SJSA1 (cell line): ENCODE data around the gene CD82. TPM values are rescaled to one million over a fixed set of nuclear protein-coding genes. Genes with fewer than 3 reads are reported as not detected.
A peak's percentile ranks its signal among the peaks of the same experiment; 100 is the strongest.

Source experiments
- DNase-seq, 2 experiments: peaks; one replicate each; pipeline ENCODE4 v3.0.0-alpha.2; 2015 to 2020; ENCODE audit warnings: low spot score in 2 of 2, low read depth in 1 of 2
- H3K27ac ChIP-seq: fragments of 250-450 bp; sonication (Bioruptor Pico); 2 replicates; pipeline ENCODE4 v1.5.1; 2020; ENCODE audit warnings: mild to moderate bottlenecking, moderate library complexity
- H3K27me3 ChIP-seq: fragments of 250-450 bp; sonication (Bioruptor Pico); replicated peaks from 2 replicates; pipeline ENCODE4 v1.5.1; 2020; ENCODE audit warnings: mild to moderate bottlenecking, moderate library complexity
- H3K36me3 ChIP-seq: fragments of 250-450 bp; sonication (Bioruptor Pico); 2 replicates; pipeline ENCODE4 v1.5.1; 2020; ENCODE audit warnings: mild to moderate bottlenecking
- H3K4me1 ChIP-seq: fragments of 250-450 bp; sonication (Bioruptor Pico); replicated peaks from 2 replicates; pipeline ENCODE4 v1.6.1; 2021; ENCODE audit warnings: mild to moderate bottlenecking
- H3K4me3 ChIP-seq: fragments of 250-450 bp; sonication (Bioruptor Pico); 2 replicates; pipeline ENCODE4 v1.5.1; 2020; ENCODE audit warnings: mild to moderate bottlenecking
- H3K9me3 ChIP-seq: fragments of 250-450 bp; sonication (Bioruptor Pico); replicated peaks from 2 replicates; pipeline ENCODE4 v1.5.1; 2020; ENCODE audit warnings: mild to moderate bottlenecking
- total RNA-seq: library from RNA; depleted of rRNA; stranded (reverse); fragments of >200 nt; shearing (Covaris generic); gene quantifications from 2 replicates; pipeline ENCODE4 v1.2.3, GENCODE V29; 2014

The CD82 gene
- total RNA-seq, 1 experiment from 2014 or later = 15.5 TPM

DNA sequence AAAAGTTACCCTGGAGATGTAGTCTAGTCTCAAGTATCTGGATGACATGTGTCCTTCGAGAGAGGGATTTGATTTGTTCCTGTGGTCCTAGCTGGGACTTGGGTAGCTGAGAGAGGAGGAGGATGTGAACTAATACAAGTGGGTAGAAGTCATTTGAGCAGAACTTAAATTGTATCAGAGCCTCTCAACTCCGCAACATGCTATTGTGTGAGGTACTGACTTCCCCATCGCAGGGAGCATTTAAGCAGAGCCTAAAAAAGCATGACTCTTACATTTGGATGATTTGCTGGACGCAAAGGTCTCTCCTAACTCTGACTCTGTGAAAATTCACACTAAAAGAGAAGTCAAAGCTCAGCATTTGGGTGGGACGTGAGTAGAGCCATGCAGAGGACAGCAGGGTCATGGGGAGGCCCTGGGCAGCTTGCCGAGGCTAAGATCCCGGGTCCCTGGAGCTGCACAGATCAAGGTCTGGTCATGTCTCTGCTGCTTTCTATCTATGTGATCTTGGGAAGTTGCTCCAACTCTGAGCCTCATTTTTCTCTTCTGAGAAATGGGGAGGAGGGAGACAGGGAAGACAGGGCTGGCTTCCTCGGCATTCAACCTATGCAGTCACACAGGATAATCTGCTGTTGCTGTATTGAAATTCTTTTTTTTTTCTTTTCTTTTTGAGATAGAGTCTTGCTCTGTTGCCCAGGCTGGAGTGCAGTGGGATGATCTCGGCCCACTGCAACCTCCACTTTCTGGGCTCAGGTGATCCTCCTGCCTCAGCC is 44.9 kb downstream of the CD82 start:
- Histone ChIP-seq H3K36me3 (no peaks in the 10 kb centered on the region), H3K27ac (no peak overlapping the region), H3K9me3 (no peaks in the 10 kb centered on the region), H3K4me3 (no peak overlapping the region), H3K27me3 (no peaks in the 10 kb centered on the region), H3K4me1 (peaks cover 21% of the 10 kb centered on the region)
- no peak for DNase-seq

DNA sequence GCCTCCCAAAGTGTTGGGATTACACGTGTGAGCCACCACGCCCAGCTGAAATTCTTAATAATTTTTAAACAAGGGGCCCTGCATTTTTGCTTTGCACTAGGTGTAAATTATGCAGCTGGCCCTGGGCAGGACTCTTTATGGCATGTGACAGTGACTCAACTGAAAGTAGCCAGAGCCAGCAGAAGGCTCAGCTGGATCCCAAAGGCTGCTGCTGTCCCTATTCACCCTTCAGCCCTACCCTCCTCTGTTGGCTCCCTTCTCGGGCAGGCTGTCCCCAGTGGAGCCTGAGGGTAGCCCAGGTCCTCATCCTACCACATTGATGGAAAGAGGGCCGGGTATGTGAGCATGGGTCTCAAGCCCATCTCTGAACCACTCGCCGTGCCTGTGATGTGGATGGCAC is 45.6 kb downstream of the CD82 start:
- Histone ChIP-seq H3K27ac (no peak overlapping the region), H3K36me3 (no peaks in the 10 kb centered on the region), H3K9me3 (no peaks in the 10 kb centered on the region), H3K4me1 (peaks cover 21% of the 10 kb centered on the region), H3K27me3 (no peaks in the 10 kb centered on the region), H3K4me3 (no peak overlapping the region)
- no peak for DNase-seq

DNA sequence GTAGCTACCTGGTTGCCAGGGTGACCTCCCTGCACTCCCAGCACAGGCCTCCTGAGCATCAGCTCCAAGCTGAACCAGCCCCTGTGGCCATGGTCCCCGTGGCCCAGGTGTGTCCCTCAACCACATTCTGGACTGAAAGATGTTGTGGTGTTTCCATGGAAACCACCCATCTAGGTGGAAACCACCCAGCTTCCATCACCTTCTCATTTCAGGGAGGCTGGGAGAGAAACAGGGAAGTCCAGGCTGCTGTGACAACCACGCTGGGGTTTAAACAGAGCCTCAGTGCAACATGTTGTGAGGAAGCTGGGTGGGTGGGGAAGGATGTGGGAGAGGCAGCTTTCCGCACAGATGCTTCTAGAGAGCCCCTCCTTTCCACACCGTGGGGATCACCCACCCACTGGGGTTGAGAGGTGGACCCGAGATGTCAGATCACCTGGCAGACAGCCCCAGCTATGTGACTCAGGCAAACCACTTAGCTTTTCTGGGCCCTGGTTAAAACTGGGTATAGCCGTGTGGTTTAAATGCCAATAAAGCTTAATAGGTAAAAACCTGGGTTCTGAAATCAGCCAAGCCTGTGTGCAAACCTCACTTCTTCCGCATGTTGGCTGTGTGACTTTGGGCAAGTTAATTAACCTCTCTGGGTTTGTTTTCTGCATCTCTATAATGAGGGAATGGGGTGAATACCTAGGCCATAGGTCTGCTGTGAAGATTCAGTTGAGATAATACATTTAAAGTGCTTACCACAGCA is 46.4 kb downstream of the CD82 start:
- H3K27ac ChIP-seq = no peak overlapping the region
- DNase-seq = no peak
- H3K4me3 ChIP-seq = no peak overlapping the region
- no peaks in the 10 kb centered on the region for H3K9me3 ChIP-seq
- no peaks in the 10 kb centered on the region for H3K27me3 ChIP-seq
- H3K36me3 ChIP-seq = no peaks in the 10 kb centered on the region
- H3K4me1 ChIP-seq = peaks cover 21% of the 10 kb centered on the region

- Histone ChIP-seq H3K36me3 (no peaks in the 10 kb centered on the region), H3K27me3 (no peaks in the 10 kb centered on the region), H3K4me1 (peaks cover 9% of the 10 kb centered on the region), H3K4me3 (no peak overlapping the region), H3K27ac (no peak overlapping the region), H3K9me3 (no peaks in the 10 kb centered on the region)
- DNase-seq = no peak
Observed at GRCh38 chr11:44613153-44613552, 47.7 kb downstream of the CD82 start.

- Histone ChIP-seq H3K4me3 (no peak overlapping the region), H3K4me1 (no peaks in the 10 kb centered on the region), H3K27me3 (no peaks in the 10 kb centered on the region), H3K9me3 (no peaks in the 10 kb centered on the region), H3K36me3 (no peaks in the 10 kb centered on the region), H3K27ac (no peak overlapping the region)
- no peak for DNase-seq
Observed at GRCh38 chr11:44614281-44614775, 48.9 kb downstream of the CD82 start.

- no peaks in the 10 kb centered on the region for H3K36me3 ChIP-seq
- H3K27ac ChIP-seq = no peak overlapping the region
- no peak overlapping the region for H3K4me3 ChIP-seq
- H3K27me3 ChIP-seq = no peaks in the 10 kb centered on the region
- no peak for DNase-seq
- no peaks in the 10 kb centered on the region for H3K9me3 ChIP-seq
- no peaks in the 10 kb centered on the region for H3K4me1 ChIP-seq
Observed at GRCh38 chr11:44615041-44615755, 49.7 kb downstream of the CD82 start.

DNA sequence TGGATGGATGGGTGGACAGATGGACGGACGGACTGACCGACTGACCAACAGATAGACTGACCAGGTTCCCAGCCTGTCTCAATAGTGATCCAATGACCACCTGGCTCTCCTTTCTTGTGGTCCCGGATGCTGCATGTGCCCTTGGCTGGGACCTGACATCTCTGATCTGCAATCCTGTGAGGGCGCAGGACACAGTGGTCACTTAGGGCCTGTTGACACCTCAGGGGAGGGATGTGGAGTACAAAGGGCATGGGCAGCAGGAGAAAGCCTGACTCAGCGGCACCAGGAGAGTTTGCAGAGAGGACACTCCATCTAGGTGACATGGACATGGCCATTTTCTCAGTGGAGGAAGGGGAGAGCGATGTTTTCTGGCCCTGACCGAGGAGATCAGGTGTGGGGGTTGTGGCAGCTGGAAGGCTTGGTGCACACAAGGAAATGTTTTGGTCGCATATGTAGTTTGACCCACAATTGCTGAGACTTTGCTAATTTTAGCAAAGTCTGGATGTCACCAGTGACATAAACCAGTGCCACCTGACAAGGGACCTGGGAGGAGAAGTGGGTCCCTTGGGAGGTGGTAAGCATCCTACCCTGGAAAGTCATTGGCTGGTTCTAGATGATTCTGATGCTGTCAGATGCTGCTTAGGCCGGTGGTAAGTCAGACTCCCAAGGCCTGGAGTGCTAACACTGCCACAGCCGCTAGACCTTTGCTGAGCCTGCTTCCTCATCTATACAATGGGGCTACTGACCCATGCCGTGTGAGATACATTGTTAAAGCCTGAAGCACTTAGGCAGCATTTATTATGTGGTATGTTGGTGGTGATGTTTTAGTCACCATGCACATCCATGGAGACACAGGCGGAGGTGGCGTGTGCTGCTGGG is 50.7 kb downstream of the CD82 start:
- no peaks in the 10 kb centered on the region for H3K36me3 ChIP-seq
- H3K4me1 ChIP-seq = peaks cover 3% of the 10 kb centered on the region; the same call in 1 of the 2 replicates
- H3K9me3 ChIP-seq = no peaks in the 10 kb centered on the region
- no peak overlapping the region for H3K4me3 ChIP-seq
- no peak overlapping the region for H3K27ac ChIP-seq
- no peak for DNase-seq
- no peaks in the 10 kb centered on the region for H3K27me3 ChIP-seq

- H3K9me3 ChIP-seq = no peaks in the 10 kb centered on the region
- no peaks in the 10 kb centered on the region for H3K36me3 ChIP-seq
- H3K27ac ChIP-seq = no peak overlapping the region
- no peaks in the 10 kb centered on the region for H3K27me3 ChIP-seq
- H3K4me3 ChIP-seq = no peak overlapping the region
- H3K4me1 ChIP-seq = peaks cover 7% of the 10 kb centered on the region; the same call in 1 of the 2 replicates
- peak in 1 of 2 experiments; percentile 47 for DNase-seq
Observed at GRCh38 chr11:44617671-44618461, 52.4 kb downstream of the CD82 start.

DNA sequence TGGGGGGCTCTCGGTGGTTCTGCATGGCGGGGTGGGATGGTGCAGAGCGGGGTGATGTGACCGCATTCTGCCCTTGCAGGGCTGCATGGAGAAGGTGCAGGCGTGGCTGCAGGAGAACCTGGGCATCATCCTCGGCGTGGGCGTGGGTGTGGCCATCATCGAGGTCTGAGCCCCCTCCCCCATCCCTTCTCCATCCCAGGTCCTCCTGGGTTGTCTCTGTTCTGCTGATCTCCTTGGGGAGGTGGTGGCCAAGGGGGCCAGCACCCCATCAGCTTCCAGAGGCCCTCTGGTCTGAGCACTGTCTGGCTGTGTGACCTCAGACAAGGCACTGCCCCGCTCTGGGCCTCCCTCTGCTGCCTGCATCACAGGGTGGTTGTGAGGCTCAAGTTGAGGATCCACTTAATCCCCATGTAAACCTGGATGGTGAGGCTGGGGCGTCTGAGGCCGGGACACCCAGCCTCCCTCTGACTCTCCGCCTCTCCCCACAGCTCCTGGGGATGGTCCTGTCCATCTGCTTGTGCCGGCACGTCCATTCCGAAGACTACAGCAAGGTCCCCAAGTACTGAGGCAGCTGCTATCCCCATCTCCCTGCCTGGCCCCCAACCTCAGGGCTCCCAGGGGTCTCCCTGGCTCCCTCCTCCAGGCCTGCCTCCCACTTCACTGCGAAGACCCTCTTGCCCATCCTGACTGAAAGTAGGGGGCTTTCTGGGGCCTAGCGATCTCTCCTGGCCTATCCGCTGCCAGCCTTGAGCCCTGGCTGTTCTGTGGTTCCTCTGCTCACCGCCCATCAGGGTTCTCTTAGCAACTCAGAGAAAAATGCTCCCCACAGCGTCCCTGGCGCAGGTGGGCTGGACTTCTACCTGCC is 53.3 kb downstream of the CD82 start:
- Histone ChIP-seq H3K4me3 (no peak overlapping the region), H3K4me1 (peaks cover 7% of the 10 kb centered on the region; the same call in 1 of the 2 replicates), H3K27ac (no peak overlapping the region), H3K36me3 (no peaks in the 10 kb centered on the region), H3K27me3 (no peaks in the 10 kb centered on the region), H3K9me3 (no peaks in the 10 kb centered on the region)
- peak in 1 of 2 experiments; percentile 45 for DNase-seq

GRCh38 chr11:44620328-44620725 is 54.9 kb downstream of the CD82 start:
- H3K36me3 ChIP-seq = no peaks in the 10 kb centered on the region
- H3K27me3 ChIP-seq = no peaks in the 10 kb centered on the region
- H3K9me3 ChIP-seq = no peaks in the 10 kb centered on the region
- H3K27ac ChIP-seq = no peak overlapping the region
- peak in 1 of 2 experiments; percentile 24 for DNase-seq
- H3K4me3 ChIP-seq = no peak overlapping the region
- peaks cover 7% of the 10 kb centered on the region; the same call in 1 of the 2 replicates for H3K4me1 ChIP-seq

DNA sequence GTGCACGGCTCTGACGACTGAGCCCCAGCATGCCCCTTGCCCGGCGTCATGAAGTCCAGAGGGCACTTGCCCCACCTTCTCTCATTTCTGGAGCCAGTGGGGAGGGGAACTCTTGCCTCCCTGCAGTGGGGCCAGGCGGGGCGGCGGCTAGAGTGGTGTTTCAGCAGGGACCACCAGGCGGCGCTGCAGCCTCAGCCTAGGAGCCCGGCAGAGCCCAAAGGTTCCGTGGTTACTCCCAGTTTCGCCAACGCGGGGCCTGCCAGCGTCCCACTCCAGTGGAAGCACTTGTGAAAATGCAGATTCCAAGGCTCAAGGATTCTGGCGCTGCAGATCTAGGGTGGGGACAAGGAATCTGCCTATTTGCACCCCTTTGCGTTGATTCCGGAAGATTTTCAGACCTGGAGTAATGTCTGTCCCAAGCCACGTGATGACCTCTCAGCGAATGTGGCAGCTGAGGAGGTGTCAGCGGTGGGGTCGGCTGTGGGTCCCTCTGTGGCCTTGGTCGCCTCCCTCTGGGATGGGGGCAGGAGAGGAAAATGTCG is 55.7 kb downstream of the CD82 start:
- no peak overlapping the region for H3K27ac ChIP-seq
- DNase-seq = peak; percentile 80 to 84
- no peaks in the 10 kb centered on the region for H3K9me3 ChIP-seq
- H3K4me3 ChIP-seq = no peak overlapping the region
- H3K36me3 ChIP-seq = no peaks in the 10 kb centered on the region
- H3K4me1 ChIP-seq = peaks cover 7% of the 10 kb centered on the region; the same call in 1 of the 2 replicates
- no peaks in the 10 kb centered on the region for H3K27me3 ChIP-seq
